Measurements from ENCODE around the gene MID2. TPM values are rescaled to one million over a fixed set of nuclear protein-coding genes. Genes with fewer than 3 reads are reported as not detected.

Gene MID2
- total RNA-seq, 4 donors from 2014 or later, result 4.9 to 10.2 (median 8.1) TPM

DNA sequence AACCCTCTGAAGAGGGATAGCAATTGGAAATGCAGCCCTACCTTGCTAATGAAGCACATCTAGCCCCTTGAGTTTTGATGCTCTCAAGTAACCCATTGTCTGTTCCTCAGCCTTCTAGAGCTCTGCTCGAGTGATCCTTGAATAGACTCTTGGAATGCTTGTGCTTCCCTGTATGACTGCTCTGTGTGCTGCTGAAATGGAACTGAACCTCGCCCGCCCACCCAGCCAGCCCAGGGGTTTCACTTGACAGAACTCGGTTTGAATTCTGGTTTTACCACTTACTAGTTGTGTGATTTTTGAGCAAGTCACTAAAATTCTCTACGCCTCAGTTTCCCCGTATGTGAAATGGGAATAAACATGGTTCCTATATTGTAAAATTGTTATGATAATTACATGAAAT is 77.1 kb downstream of the MID2 start:
- TF ChIP-seq, protein P1, sequence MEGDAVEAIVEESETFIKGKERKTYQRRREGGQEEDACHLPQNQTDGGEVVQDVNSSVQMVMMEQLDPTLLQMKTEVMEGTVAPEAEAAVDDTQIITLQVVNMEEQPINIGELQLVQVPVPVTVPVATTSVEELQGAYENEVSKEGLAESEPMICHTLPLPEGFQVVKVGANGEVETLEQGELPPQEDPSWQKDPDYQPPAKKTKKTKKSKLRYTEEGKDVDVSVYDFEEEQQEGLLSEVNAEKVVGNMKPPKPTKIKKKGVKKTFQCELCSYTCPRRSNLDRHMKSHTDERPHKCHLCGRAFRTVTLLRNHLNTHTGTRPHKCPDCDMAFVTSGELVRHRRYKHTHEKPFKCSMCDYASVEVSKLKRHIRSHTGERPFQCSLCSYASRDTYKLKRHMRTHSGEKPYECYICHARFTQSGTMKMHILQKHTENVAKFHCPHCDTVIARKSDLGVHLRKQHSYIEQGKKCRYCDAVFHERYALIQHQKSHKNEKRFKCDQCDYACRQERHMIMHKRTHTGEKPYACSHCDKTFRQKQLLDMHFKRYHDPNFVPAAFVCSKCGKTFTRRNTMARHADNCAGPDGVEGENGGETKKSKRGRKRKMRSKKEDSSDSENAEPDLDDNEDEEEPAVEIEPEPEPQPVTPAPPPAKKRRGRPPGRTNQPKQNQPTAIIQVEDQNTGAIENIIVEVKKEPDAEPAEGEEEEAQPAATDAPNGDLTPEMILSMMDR (IDR thresholded peaks at IDR 0.05), result no peak
- no peak for TF ChIP-seq POLR2A (IDR thresholded peaks at IDR 0.05)
- no peak for DNase-seq

DNA sequence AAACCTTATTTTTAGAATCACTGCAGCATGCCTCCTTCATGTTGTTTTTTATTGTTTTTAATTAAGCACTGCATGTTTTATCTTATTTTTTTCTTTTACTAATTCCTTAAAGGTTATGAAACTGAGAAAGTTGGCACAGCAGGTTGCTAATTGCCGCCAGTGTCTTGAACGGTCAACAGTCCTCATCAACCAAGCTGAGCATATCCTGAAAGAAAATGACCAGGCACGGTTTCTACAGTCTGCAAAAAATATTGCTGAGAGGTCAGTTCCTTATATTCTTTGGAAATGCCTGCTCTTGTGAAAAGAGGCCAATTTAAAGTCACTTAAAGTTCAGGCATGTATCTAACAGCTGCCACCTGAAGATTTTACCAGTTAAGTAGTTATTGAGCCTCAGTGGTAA is 79.7 kb downstream of the MID2 start:
- no peaks in the 10 kb centered on the region for H3K9me3 ChIP-seq
- DNase-seq, result no peak
- H3K27ac ChIP-seq, result no peak overlapping the region
- H3K4me3 ChIP-seq, result no peak overlapping the region
- H3K4me1 ChIP-seq, result no peaks in the 10 kb centered on the region
- H3K36me3 ChIP-seq, result no peaks in the 10 kb centered on the region
- TF ChIP-seq POLR2A (IDR thresholded peaks at IDR 0.05), result no peak
- TF ChIP-seq, protein P1 (IDR thresholded peaks at IDR 0.05), result no peak
- H3K27me3 ChIP-seq, result no peaks in the 10 kb centered on the region

More for the DNA sequence above, 77.1 kb downstream of the MID2 start:
- Histone ChIP-seq H3K4me3 (no peak overlapping the region), H3K27me3 (no peaks in the 10 kb centered on the region), H3K36me3 (no peaks in the 10 kb centered on the region), H3K4me1 (no peaks in the 10 kb centered on the region), H3K9me3 (no peaks in the 10 kb centered on the region), H3K27ac (no peak overlapping the region)

- Histone ChIP-seq H3K27me3 (no peaks in the 10 kb centered on the region), H3K9me3 (no peaks in the 10 kb centered on the region), H3K4me1 (no peaks in the 10 kb centered on the region), H3K36me3 (no peaks in the 10 kb centered on the region), H3K27ac (no peak overlapping the region), H3K4me3 (no peak overlapping the region)
- TF ChIP-seq, protein P1 (IDR thresholded peaks at IDR 0.05), result no peak
- no peak for TF ChIP-seq POLR2A (IDR thresholded peaks at IDR 0.05)
- no peak for DNase-seq
These were observed 98.6 kb downstream of the MID2 start for GRCh38 chrX:107924136-107924746.

DNA sequence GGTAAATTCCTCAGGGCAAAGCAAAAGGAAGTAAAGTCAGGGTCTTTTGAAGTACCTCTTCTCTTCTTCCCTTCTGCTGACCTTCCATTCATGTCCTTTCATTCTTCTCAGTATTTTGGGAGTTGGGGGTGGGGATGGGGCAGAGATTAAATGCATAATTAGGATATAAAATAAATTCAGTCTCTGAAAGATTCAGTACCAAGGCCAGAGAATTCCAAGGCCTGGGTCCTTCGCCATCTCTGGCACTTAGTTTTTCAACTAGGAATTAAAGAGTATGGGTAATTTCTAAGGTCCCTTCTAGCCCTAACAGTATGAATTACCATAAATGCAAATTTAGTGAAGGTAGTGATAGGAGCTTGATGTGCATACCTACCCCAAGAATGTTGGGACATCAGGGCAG is 108.6 kb downstream of the MID2 start:
- Histone ChIP-seq H3K27me3 (no peaks in the 10 kb centered on the region), H3K27ac (no peak overlapping the region), H3K4me1 (no peaks in the 10 kb centered on the region), H3K4me3 (no peak overlapping the region), H3K36me3 (no peaks in the 10 kb centered on the region), H3K9me3 (no peaks in the 10 kb centered on the region)
- TF ChIP-seq POLR2A (IDR thresholded peaks at IDR 0.05), result no peak
- TF ChIP-seq, protein P1 (IDR thresholded peaks at IDR 0.05), result no peak
- no peak for DNase-seq

DNA sequence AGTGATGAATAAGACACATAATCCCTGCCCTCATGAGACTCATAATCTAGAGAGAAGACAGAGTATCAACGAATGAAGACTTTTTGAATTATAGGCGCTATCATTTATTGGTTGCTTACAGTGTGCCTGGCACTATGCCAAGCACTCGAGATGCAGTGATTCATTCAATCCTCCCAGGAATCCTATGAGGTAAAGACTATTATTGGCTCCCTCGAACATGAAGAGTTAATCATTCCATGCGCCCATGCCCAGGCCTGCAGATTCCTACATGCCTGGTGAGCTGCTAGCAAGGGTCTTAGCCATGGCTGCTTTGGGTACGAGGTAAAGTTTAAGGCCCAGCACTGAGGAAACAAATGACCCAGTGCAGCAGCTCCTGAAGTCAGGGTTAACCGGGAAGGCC is 109.5 kb downstream of the MID2 start:
- H3K4me1 ChIP-seq, result no peaks in the 10 kb centered on the region
- no peaks in the 10 kb centered on the region for H3K27me3 ChIP-seq
- DNase-seq, result no peak
- H3K4me3 ChIP-seq, result peak overlapping the region in 1 of 4 donors; percentile 22
- H3K27ac ChIP-seq, result no peak overlapping the region
- no peaks in the 10 kb centered on the region for H3K36me3 ChIP-seq
- no peaks in the 10 kb centered on the region for H3K9me3 ChIP-seq
- TF ChIP-seq, protein P1 (IDR thresholded peaks at IDR 0.05), result no peak
- no peak for TF ChIP-seq POLR2A (IDR thresholded peaks at IDR 0.05)

All from Peyer's patch (tissue), 4 donors.